Neutrophil (primary cell): ENCODE results near the gene STX17.

ENCODE experiments used
- H3K27ac ChIP-seq: fragments of 200-600 bp; sonication (generic); 2 replicates; pipeline ENCODE4 v1.5.1; 2016; ENCODE audit warnings: mild to moderate bottlenecking, moderate library complexity
- H3K27me3 ChIP-seq: fragments of 200-600 bp; sonication (generic); 2 replicates; pipeline ENCODE4 v1.6.0; 2016; ENCODE audit warnings: mild to moderate bottlenecking
- H3K36me3 ChIP-seq: fragments of 200-600 bp; sonication (generic); 2 replicates; pipeline ENCODE4 v1.5.1; 2017
- H3K4me1 ChIP-seq, 2 experiments: fragments of 200-600 bp in 1 of 2; sonication (generic) in 1 of 2; 1 replicate in 1 of 2; 2 replicates in 1 of 2; pipeline versions ENCODE4 v1.5.1 to v1.6.1; 2013 to 2016; ENCODE audit warnings: low read depth in 1 of 2, low read length in 1 of 2, mild to moderate bottlenecking in 1 of 2, moderate library complexity in 1 of 2; ENCODE audit not compliant: control insufficient read depth in 1 of 2, insufficient read depth in 1 of 2
- H3K4me3 ChIP-seq, 2 experiments: fragments of 200-600 bp in 1 of 2; sonication (generic) in 1 of 2; 1 replicate in 1 of 2; 2 replicates in 1 of 2; pipeline ENCODE4 v1.5.1; 2013 to 2016; ENCODE audit warnings: low read depth in 1 of 2, low read length in 1 of 2, mild to moderate bottlenecking in 1 of 2, moderate library complexity in 1 of 2
- H3K9me3 ChIP-seq: fragments of 200-600 bp; sonication (generic); 2 replicates; pipeline ENCODE4 v1.5.1; 2016
- CTCF ChIP-seq: fragments of 200-600 bp; sonication (generic); IDR thresholded peaks from 2 replicates; pipeline ENCODE4 v1.5.1; 2016; ENCODE audit warnings: antibody characterized with exemption

STX17 gene

GRCh38 chr9:99936947-99937587 lies 30.6 kb downstream of the STX17 start:
- Histone ChIP-seq H3K36me3 (no peaks in the 10 kb centered on the region), H3K27ac (no peak overlapping the region), H3K9me3 (no peaks in the 10 kb centered on the region), H3K4me1 (no peaks in the 10 kb centered on the region), H3K27me3 (no peaks in the 10 kb centered on the region), H3K4me3 (no peak overlapping the region)
- no peak for TF ChIP-seq CTCF

DNA sequence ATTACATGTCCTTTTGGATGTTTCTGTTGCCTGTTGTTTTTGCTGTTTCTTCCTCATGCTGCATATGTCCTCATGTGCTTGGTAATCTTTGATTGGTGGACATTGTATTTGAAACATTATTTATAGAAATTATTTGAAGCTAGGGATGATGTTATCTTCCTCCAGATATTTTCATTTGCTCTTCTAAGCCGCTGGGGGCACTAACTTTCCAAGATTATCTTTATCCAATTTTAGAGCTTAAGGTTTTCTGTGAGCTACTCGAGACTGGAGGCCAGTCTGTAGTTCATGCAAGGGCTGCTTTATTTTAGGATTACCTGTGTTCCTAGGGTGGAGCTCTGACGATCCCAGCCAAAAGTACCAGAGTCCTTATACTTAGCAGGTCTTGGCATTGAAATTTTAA lies 40.9 kb downstream of the STX17 start:
- no peak overlapping the region for H3K27ac ChIP-seq
- H3K4me3 ChIP-seq, result no peak overlapping the region
- no peaks in the 10 kb centered on the region for H3K9me3 ChIP-seq
- no peak for TF ChIP-seq CTCF
- H3K4me1 ChIP-seq, result no peaks in the 10 kb centered on the region
- H3K36me3 ChIP-seq, result peaks cover 7% of the 10 kb centered on the region
- no peaks in the 10 kb centered on the region for H3K27me3 ChIP-seq

DNA sequence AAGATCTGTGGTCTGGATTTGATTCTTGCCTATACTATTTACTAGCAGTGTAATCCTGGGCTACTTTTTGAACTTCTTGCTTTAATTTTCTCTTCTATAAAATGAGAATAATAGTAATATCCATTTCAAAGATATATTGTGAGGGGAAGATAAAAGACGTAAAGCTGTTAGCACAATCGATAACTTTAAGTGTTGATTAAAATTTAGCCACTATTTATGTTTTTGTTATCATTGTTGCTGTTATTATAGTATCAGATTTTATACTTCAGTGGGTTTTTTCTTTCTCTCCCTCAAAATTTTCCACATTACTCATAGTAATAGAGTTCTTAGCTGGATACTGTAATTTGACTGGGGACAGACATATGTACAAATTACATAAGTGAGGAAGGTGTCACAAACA lies 42.0 kb downstream of the STX17 start:
- no peak for TF ChIP-seq CTCF
- Histone ChIP-seq H3K27me3 (no peaks in the 10 kb centered on the region), H3K9me3 (no peaks in the 10 kb centered on the region), H3K27ac (no peak overlapping the region), H3K4me3 (no peak overlapping the region), H3K36me3 (peaks cover 7% of the 10 kb centered on the region), H3K4me1 (no peaks in the 10 kb centered on the region)

- Histone ChIP-seq H3K27ac (no peak overlapping the region), H3K36me3 (peaks cover 7% of the 10 kb centered on the region), H3K9me3 (no peaks in the 10 kb centered on the region), H3K4me3 (no peak overlapping the region), H3K27me3 (no peaks in the 10 kb centered on the region), H3K4me1 (no peaks in the 10 kb centered on the region)
- TF ChIP-seq CTCF, result no peak
Observed at GRCh38 chr9:99948896-99949295, 42.4 kb downstream of the STX17 start.

GRCh38 chr9:99953861-99954507 lies 47.5 kb downstream of the STX17 start:
- TF ChIP-seq CTCF, result no peak
- Histone ChIP-seq H3K4me1 (no peaks in the 10 kb centered on the region), H3K27ac (no peak overlapping the region), H3K4me3 (no peak overlapping the region), H3K27me3 (no peaks in the 10 kb centered on the region), H3K9me3 (no peaks in the 10 kb centered on the region), H3K36me3 (peaks cover 7% of the 10 kb centered on the region)
